GM15510 (cell line): ENCODE results near the gene ZFP3.

Experiments used
- POLR2A ChIP-seq: IDR thresholded peaks from 3 replicates; pipeline ENCODE4 v1.6.1; 2011; ENCODE audit warnings: borderline replicate concordance; ENCODE audit not compliant: insufficient read length; ENCODE audit errors: extremely low read depth

ZFP3 gene

GRCh38 chr17:5055543-5055942, 22.7 kb upstream of the ZFP3 start:
- no peak for TF ChIP-seq POLR2A

- TF ChIP-seq POLR2A, result no peak
Observed at GRCh38 chr17:5065227-5065744, 13.0 kb upstream of the ZFP3 start.

GRCh38 chr17:5068236-5068635, 10.0 kb upstream of the ZFP3 start:
- TF ChIP-seq POLR2A, result no peak

GRCh38 chr17:5069724-5070123, 8.5 kb upstream of the ZFP3 start:
- no peak for TF ChIP-seq POLR2A

GRCh38 chr17:5077781-5078105, 524 bp upstream of the ZFP3 start:
- TF ChIP-seq POLR2A, result no peak

GRCh38 chr17:5080591-5080990, 2.3 kb downstream of the ZFP3 start:
- TF ChIP-seq POLR2A, result no peak

GRCh38 chr17:5092218-5093010, 14.1 kb downstream of the ZFP3 start:
- TF ChIP-seq POLR2A, result no peak

GRCh38 chr17:5096731-5097100, 18.4 kb downstream of the ZFP3 start:
- TF ChIP-seq POLR2A, result no peak

GRCh38 chr17:5097101-5097834, 19.0 kb downstream of the ZFP3 start:
- no peak for TF ChIP-seq POLR2A

- no peak for TF ChIP-seq POLR2A
Observed at GRCh38 chr17:5099271-5099670, 21.0 kb downstream of the ZFP3 start.

GRCh38 chr17:5100832-5101231, 22.6 kb downstream of the ZFP3 start:
- TF ChIP-seq POLR2A, result no peak

- TF ChIP-seq POLR2A, result no peak
Observed at GRCh38 chr17:5110816-5111215, 32.5 kb downstream of the ZFP3 start.

- TF ChIP-seq POLR2A, result no peak
Observed at GRCh38 chr17:5111402-5112204, 33.3 kb downstream of the ZFP3 start, which contains the start of gene ZNF232. ZNF232 (minus strand) TSS chr17:5111878; CDS start chr17:5111822, 56 bp downstream.

GRCh38 chr17:5115673-5116651, 37.7 kb downstream of the ZFP3 start, which contains the start of gene USP6:
USP6 (plus strand) TSS chr17:5116032; CDS start chr17:5130368, 14,336 bp downstream.
- TF ChIP-seq POLR2A, result no peak
